Putamen (tissue), 1 donor: ENCODE data around the gene MKKS.
"Not testable (repeated sequence)": the region's sequence is repeated elsewhere in the genome, so short reads cannot be mapped to it uniquely, and the experiment has no call there.

Source experiments
- DNase-seq: peaks from one replicate; pipeline ENCODE4 v3.0.0-alpha.2; 2016; ENCODE audit warnings: low spot score

MKKS gene

DNA sequence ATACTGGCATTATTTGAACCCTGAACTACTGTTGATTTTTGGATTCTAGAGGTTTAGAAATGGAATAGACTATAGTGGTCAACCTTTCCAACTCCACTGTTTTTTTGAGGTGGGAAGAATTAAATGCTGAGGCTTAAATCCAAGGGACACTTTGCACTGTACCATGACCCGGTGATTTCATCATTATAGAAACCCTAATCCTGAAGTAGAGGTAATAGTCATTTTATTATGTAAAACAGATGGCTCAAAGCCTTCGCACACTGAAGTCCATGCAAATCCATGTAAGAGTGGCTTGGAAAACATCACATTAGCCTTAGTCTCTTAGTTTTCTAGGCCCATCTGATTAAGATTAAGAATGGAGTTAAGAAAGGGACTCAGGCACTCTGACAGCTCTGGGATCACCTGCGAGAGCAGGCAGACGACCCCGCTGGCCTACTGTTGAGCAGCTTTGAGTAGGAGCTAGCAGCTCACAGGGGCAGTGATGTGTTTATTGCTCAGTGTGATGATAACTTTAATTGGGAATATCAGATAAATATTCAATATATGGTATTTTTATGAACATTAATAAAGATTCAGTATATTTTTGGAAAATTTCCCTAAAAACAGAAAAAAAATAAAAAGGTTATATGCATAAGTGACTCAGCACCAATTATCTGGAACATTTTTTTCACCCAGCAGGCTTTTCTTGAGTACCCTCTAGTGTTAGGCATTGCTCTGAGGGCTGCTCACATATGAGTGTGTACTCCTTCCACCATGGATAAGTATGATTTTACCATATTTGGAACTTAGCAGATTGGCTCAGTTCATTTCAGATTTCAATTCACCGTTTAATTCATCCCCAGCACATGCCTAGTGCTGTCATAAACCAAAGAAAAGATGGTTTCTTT is 14.5 kb upstream of the MKKS start:
- no peak for DNase-seq

GRCh38 chr20:10447028-10447427 is 13.0 kb upstream of the MKKS start:
- no peak for DNase-seq

GRCh38 chr20:10445758-10446157 is 11.7 kb upstream of the MKKS start:
- no peak for DNase-seq

DNA sequence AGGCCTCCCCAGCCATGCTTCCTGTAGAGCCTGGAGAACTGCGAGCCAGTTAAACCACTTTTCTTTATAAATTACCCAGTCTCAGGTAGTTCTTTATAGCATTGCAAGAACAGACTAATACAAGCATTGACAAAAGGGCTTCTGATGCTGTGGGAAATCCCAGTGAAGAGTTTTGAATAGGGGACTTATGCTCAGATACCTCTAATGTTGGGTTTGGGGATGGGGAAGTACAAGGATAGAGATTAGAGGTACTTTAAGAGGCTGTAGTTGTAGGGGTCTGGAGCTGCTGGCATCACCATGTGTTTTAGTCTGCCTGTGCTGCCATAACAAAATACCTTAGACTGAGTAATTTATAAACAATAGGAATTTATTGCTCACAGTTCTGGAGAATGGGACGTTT is 9.9 kb upstream of the MKKS start:
- no peak for DNase-seq

GRCh38 chr20:10438217-10438616 is 4.2 kb upstream of the MKKS start:
- no peak for DNase-seq

- no peak for DNase-seq
Measured at GRCh38 chr20:10436053-10436699, 2.2 kb upstream of the MKKS start.

- DNase-seq: peak; percentile 99
Measured at GRCh38 chr20:10434832-10435812, 1.1 kb upstream of the MKKS start, which contains the start of gene SLX4IP. TSS of gene SLX4IP (plus strand) at chr20:10435305. CDS start at chr20:10458205, 22,900 bp downstream.

DNA sequence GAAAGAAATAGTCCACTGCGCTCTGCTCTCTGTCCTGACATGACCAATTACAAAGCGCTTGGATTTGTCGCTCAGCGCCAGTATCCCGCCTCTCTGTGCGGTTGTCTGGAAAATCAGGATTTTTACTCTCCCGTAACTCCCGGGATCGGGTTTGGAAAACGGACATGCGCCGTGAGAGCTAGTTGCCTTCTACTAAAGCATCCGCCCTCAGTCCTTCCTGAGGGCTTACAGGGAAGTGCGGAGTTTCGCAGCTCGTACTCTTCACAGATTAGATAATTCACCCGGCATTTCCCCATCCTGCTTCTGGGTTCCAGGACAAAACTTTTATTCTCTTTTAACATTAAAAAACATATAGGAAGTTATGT is 427 bp upstream of the MKKS start:
- peak; percentile 99 for DNase-seq

- DNase-seq: no peak
Measured at GRCh38 chr20:10433014-10433622, 904 bp downstream of the MKKS start.

- no peak for DNase-seq
Measured at GRCh38 chr20:10432079-10432478, 1.9 kb downstream of the MKKS start.

- no peak for DNase-seq
Measured at GRCh38 chr20:10430704-10431103, 3.3 kb downstream of the MKKS start.

GRCh38 chr20:10430000-10430466 is 4.0 kb downstream of the MKKS start:
- no peak for DNase-seq

- DNase-seq: no peak
Measured at GRCh38 chr20:10429443-10429981, 4.5 kb downstream of the MKKS start.

DNA sequence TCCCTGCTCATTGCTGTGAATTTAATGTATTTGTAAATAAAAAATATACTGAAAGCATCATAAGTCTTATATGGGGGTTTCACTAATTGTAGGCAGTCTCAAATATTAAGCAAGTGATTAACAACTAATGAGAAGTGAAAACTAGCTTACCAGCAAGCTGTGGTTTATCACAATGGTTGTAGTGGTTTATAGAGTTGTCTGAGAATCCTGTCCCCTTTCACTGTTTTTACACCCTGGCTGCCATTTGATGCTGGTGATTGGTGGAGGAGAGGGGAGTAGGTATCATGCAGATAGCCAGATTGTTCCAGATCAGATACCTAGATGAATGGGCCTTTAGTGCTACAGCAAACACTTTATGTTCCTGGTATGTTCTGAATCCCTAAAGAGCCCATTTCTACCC is 6.0 kb downstream of the MKKS start:
- no peak for DNase-seq

DNA sequence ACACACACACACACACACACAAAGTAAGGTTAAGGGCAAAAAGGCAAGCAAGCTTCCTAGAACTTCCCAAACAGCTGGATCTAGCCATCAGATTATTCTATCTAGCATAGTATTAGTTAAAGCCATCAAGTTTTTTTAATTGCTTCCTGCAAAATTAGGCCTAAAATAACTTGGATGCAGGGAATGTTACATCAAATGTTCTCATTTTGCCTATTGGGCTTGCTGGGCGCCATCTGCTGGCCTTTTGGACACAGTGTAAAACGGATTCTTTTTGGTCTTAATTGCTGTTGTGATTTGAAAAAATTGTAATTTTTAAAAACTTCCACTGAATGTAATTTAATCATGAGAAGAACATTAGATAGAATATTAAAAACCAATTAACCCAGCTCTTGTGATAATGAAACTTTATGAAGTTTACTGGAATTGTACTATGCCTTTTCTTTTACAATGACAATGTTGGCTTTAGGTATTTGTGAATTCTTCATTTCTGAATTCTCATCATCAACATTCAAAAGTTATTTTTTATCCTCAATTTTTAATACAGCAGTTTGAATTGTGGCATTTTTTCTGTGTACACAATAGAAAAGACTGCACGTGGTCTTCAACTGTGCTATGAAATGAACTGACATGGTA is 6.8 kb downstream of the MKKS start:
- DNase-seq: peak; percentile 52

- DNase-seq: no peak
Measured at GRCh38 chr20:10423735-10424134, 10.3 kb downstream of the MKKS start.

DNA sequence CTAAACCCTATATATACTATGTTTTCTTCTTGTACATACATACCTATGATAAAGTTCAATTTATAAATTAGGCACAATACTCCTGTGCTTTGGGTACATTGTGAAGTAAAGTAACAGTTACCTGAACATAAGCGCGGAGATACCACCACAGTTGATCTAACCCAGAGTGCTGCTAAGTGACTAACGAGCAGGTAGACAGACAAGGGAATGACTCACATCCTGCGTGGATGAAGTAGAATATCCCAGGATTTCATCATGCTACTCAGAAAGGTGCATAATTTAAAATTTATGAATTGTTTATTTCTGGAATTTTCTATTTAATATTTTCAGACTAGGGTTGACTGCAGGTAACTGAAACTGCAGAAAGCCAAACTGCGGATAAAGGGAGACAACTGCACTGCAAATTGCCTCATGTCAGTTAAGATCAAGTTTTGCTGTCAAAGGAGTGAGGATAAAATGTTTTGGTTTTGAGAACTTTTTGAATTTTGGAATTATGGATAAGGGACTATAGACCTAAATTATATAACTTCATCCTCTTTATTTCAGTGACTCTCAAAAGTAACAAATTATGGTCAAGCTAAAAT is 14.4 kb downstream of the MKKS start:
- no peak for DNase-seq

GRCh38 chr20:10417218-10417617 is 16.8 kb downstream of the MKKS start:
- not testable (repeated sequence) for DNase-seq

DNA sequence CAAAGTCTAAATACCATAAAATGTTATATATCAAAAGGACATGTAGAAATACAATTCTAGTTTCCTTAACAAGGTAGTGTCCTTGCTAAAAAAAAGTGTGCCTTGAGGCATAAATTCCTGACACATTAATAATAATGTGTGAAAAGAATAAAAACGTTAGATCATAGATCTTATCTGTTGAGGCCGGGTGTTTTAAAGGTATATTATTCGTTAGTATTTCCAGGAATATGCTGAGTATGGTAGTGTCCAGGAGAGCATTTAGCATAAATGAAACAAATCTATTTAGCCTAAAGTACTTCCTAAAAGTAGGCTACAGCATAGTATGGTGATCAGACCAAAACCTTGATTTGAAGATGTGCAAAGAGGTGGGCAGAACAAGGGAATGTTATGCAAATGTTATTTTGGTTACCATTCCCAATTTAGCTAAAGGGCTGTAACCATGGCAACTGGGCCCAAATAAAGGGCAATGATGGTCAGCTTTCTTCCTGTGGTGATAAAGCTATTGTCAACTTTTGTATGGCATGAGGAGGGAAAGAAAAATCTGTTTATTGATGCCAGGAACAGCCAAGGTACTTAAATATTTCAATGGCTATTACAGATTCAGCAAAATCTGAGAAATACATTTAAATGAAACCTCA is 18.9 kb downstream of the MKKS start:
- no peak for DNase-seq
